ENCODE data around the gene TKFC.

DNA sequence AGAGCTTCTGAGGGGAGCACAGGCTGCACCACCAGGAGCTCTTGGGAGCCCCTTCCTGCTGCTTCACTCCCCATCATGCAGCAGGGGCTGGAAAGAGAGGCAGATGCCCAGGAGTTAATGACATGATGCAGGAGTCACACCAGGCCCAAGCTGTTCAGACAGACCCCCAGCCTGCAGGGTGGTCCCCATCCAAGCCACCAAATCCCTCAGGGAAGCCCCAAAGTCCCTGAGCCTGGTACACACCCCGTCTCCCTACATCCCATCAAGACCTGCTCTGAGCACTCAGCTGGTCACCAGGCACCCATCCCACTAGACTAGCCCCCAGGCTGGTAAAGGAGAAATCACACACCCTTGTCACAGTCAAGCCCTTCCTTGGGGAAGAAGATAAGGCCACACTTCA lies 17.3 kb downstream of the TKFC start:
- TF ChIP-seq POLR2A (IDR thresholded peaks at IDR 0.05; ENCODE audit: low read length), result no peak
- TF ChIP-seq GATA1 (IDR thresholded peaks at IDR 0.05; ENCODE audit: low read depth, low read length), result no peak

Measured in erythroblast (primary cell).